Colon (tissue), 2 donors: ENCODE results near the gene DMWD.
"Not testable (repeated sequence)": the region's sequence is repeated elsewhere in the genome, so short reads cannot be mapped to it uniquely, and the experiment has no call there.

ENCODE experiments used
- FAIRE-seq: peaks from 2 replicates; lab custom pipeline; 2012; peaks lifted over from hg19 to GRCh38; lab: Jason Lieb, UNC
- donor health status: control.
- donor health status: control.

DMWD gene

DNA sequence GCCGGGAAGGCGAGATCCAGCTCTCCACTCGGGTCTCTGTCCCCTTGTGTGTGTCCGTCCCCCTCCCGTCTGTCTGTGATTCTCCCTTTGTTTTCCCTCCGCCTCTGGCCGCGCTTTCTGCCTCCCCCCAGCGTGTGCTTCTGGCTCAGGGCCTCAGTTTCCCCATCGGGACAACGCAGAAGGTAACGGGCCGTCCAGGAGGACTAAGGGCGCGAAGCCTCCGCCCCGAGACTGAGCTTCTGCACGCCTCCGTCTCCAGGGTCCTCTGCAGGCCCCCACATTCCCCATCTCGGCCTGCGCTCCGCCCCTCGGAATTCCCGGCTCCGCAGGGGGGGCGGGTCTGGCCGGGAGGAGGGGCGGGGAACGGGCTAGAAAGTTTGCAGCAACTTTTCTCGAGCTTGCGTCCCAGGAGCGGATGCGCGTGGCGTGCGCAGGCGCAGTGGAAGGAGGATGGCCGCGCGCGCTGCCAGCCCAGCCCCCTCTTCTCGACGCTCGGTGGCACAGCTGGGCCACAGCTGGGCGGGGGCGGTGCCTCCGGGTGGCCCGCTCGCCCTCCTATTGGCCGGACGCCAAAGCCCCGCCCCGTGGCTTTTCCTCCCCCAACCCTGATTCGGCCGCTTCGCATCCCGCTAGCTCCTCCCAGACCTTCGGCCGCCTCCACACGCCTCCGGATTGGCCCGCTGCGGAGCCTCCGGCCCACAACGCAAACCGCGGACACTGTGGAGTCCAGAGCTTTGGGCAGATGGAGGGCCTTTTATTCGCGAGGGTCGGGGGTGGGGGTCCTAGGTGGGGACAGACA lies 23.5 kb downstream of the DMWD start, which contains the start of gene SIX5:
TSS of gene SIX5 (minus strand) at position 269 of the 799 bp plus-strand sequence. CDS start 408 bp downstream, outside the sequence.
- FAIRE-seq = peak; percentile 33

DNA sequence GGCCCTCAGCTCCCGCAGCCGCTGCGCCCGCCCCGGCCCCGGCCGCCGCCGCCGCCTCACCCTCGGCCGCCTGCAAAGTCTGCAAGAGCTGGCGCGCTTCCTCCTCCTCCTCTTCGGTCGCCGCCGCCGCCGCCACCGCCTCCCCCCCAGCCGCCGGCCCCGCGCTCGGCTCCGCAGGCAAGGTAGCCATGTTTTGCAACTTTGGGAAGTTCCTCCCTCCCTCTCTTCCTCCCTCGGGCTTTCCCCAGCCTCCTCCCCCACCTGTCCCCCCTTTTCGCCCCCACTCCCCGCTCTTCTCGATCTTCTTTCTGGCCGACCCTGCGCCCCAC lies 24.0 kb downstream of the DMWD start:
- no peak for FAIRE-seq

- no peak for FAIRE-seq
These were observed 24.6 kb downstream of the DMWD start for GRCh38 chr19:45767881-45768654.

DNA sequence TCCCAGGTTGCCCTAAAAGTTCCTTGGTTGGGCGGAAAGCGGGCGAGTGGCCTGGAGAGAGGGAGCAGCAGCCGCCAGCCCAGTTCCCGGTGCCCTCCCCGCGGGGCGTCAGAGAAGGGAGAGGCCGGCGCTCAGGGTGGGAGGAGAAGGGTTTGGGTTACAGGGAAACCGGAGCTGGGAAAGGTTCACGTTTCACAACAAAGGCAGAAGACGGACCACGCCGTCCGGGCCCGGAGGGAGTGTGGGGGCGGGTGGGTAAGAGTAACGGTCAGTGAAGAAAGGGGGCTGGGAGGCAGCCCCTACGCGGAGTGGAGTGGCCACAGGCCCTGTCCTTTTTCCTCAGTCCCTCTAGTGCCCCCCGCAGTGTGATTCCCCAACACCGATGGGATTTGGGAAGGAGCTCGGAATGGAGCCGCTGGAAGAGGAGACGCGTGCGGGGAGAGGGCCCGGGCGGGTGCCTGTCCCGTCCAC lies 25.2 kb downstream of the DMWD start:
- no peak for FAIRE-seq

- no peak for FAIRE-seq
These were observed 25.7 kb downstream of the DMWD start for GRCh38 chr19:45766869-45767346.

DNA sequence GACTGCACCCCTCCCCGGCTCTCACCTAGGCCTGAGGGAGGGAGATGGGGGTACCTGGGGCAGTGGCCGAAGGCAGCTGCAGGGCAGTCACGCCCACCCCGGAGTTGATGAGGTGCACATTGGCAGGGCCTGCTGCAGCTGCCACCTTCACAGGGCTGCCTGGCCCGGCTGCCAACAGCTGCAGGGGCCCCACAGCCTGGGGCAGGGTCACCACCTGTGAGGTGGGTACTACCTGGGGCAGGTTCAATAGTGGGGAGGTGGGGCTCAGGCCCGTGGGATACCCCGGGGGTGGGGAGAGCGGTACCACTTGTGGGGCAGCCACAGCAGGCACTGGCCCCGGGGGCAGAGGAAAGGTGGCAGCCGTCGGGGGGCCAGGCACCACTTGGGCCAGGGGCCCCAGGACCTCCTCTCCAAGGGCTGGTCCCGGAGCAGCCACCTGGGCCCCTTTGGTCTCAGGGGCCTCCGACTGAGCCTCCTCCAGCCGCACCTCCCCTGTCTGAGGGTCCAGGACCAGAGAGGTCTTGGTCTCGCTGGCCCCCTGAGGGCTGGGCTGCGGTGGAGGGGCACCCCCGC lies 26.3 kb downstream of the DMWD start:
- FAIRE-seq = no peak

DNA sequence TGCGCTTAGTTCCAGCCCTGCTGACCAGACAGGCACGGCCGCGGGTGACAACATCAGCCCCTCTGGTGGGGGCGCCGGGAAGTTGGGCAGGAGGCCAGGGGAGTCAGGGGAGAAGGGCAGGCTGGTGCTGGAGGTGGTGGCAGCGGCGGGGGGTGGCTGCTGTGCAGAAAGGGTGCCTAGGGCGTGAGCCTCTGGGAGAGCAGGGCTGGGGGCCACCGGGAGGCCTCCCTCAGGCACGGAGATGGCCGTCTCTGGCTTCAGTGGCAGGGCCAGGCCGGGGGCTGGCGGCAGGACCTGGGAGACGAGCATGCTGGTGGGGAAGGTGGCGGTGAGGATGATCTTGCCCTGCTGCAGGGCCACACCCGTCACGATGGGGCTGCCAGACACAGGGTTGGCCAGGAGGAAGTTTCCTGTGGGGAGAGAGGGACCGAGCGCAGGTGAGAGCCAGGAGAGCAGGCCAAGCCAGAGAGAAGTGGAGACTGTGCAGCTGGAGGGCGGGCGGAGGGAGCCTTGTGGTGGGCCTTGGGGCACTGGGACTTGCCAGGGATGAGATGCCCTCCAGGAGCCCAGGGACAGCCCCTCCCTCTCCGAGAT lies 26.8 kb downstream of the DMWD start:
- FAIRE-seq = no peak

DNA sequence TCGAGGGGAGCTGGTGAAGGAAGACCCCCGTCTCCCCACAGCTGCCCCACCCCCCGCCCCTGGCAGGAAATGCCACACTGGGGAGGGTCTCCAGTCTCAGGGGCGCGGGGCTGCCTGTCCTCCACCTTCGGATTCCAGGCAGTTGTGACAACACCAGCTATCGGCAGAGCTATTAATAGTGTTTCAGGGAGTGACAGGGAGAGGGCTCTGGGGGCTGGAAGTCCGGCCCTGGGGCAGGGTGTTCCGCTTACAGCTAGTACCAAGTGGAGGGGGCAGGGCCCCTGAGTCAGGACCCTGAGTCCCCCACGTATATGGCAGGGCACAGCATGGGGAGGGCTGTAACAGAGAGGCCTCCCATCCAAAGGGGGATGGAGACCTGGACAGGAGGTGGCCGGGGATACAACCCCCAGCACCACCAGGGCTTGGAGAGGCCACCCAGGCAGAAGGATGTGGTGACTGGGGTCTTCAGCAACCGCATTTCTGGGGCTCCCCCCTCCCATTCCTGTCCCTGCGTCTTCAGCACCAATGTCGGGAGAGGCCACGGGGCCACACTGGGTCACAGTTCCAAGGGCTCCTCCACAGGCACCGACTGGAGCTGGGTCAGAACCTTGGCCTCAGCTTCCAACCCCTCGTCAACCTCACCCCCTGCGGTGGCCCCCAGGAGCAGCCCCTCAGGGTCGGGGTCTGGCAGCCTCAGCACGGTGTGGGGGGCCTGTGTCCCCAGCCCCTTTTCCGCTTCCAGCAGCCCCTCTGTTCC lies 27.5 kb downstream of the DMWD start:
- no peak for FAIRE-seq

DNA sequence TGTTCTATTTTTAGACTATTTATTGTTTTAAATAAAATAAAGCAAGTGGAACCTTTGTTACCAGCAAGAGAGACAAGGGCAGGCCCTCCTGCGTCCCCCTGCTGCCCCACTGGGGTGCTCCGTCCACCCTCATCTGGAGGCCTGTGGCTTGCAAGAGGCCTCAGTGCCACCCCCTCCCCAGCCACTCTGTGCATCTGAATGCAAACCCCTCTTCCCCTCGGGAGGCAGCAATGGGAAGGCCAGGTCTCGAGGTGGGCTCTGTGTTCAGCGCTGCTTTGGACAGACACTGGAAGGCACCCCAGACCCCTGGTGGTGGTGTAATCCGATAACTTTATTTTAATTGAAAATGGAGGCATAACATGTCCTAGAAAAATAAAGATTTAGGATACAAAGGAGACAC lies 28.2 kb downstream of the DMWD start:
- no peak for FAIRE-seq

DNA sequence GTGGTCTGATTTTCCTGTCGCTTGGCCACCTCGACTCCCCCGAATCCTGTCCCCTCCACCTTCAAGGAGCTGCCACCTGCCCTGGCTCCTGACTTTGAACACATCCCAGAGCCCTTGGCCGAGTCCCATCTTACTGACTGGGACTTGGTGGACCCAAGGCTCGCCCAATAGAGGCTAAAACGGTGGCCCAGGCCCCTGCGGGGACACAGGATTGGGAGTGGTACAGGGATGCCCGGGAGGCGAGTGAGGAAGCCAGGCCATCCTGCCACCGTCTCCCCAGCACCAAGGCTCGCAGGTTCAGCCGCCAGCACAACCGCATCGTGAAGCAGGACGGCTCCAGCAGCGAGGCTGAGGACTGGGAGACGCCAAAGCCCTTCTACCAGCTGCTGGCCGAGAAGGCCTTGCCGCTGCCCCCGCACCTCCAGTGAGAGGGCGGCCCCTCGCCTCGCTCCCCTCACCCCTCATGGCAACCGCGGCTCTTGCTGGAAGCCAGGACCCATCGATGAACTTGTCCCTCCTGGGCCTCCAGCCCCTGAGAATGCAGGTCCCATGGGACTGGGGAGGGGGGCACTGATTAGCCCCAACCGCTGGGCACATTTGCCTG lies 28.9 kb downstream of the DMWD start:
- no peak for FAIRE-seq

DNA sequence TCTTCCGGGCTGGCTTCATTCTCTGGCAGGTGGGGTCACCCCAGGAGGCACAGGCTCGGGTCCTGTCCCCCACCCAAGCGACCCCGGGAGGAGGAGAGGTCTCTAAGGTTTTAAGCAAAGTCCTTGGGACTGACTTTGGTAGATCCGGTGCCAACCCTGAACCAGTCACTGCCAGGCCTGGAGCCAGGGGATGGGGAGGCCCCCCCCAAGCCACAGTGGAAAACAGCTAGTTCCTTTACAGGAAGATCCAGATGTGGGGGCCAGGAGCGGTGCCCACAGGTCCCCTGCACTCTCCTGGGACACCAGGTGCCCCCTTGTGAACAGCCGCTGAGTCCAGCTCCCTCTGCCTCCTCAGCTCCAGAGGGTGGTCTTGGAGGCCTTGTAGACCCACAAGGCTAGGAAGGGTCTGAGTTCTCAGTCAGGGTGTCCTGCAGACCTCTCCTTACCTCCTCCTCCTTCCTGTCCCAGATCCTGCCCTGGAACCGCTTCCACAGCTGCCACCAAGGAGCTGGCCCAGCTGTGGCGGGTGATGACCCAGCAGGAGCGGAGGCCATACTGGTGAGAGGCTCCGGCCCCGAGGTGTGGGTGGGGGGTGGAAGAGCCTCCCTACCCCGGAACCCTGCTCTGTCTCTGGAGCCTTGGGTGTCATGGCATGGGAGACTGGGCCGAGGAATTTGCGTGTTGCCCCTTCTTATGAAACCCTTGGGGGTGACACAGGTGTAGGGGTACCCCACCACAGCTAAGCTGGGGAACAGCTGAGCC lies 29.6 kb downstream of the DMWD start:
- FAIRE-seq = no peak

DNA sequence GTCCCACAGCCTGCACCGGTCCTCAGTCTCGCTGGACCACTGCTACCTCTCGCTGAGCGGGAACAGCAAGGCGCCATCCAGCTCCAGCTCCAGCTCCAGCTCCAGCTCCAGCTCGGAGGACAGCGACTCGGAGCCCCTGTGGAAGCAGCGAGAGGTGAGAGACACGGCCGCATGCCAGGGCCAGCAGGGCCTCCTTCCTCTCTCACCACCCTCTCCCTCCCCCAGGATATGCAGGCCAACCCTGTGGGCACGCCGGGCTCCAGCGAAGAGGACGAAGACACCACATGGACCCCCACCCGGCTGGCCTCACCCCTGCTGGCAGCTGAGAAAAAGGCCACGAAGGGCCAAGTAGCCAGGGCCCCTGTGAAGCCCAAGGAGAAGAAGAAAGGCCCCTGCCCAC lies 30.9 kb downstream of the DMWD start:
- no peak for FAIRE-seq

GRCh38 chr19:45758921-45759320 lies 33.7 kb downstream of the DMWD start:
- no peak for FAIRE-seq

GRCh38 chr19:45757695-45758094 lies 35.0 kb downstream of the DMWD start:
- FAIRE-seq = no peak

- no peak for FAIRE-seq
These were observed 38.3 kb downstream of the DMWD start for GRCh38 chr19:45754323-45754722.

DNA sequence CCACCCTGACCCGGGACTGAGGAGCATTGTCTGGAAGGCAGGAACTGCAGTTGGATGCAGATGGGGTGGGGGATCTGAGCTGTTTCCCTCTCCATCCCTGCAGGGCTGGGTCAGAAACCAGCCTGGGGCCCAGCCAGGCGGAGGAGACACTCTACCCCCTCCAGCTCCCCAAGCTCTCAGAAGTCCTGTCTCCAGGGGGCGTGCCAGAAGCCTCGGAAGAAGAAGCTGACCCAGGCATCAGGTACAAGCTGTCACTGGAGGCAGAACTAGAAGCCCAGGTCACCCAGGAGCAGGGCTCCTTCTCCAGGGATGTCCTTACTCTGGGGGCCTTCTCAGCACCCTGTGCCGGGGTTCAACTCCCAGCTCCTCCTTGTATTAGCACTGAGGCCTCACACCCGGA lies 39.1 kb downstream of the DMWD start:
- no peak for FAIRE-seq

GRCh38 chr19:45752639-45753038 lies 40.0 kb downstream of the DMWD start:
- FAIRE-seq = no peak

- FAIRE-seq = not testable (repeated sequence)
These were observed 41.2 kb downstream of the DMWD start for GRCh38 chr19:45751483-45751882.

GRCh38 chr19:45747513-45747912 lies 45.1 kb downstream of the DMWD start:
- FAIRE-seq = no peak

GRCh38 chr19:45746866-45747265 lies 45.8 kb downstream of the DMWD start:
- FAIRE-seq = no peak

GRCh38 chr19:45745606-45746005 lies 47.0 kb downstream of the DMWD start:
- FAIRE-seq = no peak
